HCT116 (cell line): ENCODE results near the gene CACNA2D3. TPM values are rescaled to one million over a fixed set of nuclear protein-coding genes. Genes with fewer than 3 reads are reported as not detected.

Experiments
- ATAC-seq: fragments of 200-7000 bp; cut with Tn5 transposase; 2 replicates; pipeline ENCODE4 v1.9.1; 2020; ENCODE audit warnings: mild to moderate bottlenecking, moderate library complexity
- BruUV-seq: library from RNA; stranded (reverse); fragments of 400-500 nt; replicated peaks from 2 replicates; lab custom pipeline; 2021; lab: Mats Ljungman, UMichigan
- CTCF ChIA-PET: fragments of 300-600 bp; sonication (Branson Sonifier 250); formaldehyde crosslinking; loops from one replicate; lab custom pipeline; 2021; ENCODE audit warnings: antibody characterized with exemption; lab: Charles Lee
- POLR2A ChIA-PET: fragments of 300-600, 350-600 bp; sonication (Branson Sonifier 250); formaldehyde crosslinking; loops from one replicate; lab custom pipeline; 2021; ENCODE audit warnings: antibody characterized with exemption; lab: Charles Lee
- RAD21 ChIA-PET, 2 experiments: fragments of 300-600 bp; sonication (Branson Sonifier 250); formaldehyde crosslinking; loops; one replicate each; lab custom pipeline; 2023; ENCODE audit warnings: low total read pairs in 2 of 2; ENCODE audit not compliant: uncharacterized antibody in 2 of 2, unreplicated experiment in 2 of 2, low non-redundant PET in 1 of 2; lab: Charles Lee
- DNase-seq: peaks from one replicate; pipeline ENCODE4 v3.0.0-alpha.2; 2010; ENCODE audit warnings: low read depth, low spot score
- H2AFZ ChIP-seq: fragments of 200-600 bp; shearing (Covaris generic), sonication (generic); 2 replicates; pipeline ENCODE4 v1.6.1; 2017; ENCODE audit warnings: low read depth, mixed run types, mixed read lengths, antibody characterized with exemption, low read length; ENCODE audit not compliant: poor library complexity, severe bottlenecking
- H3K27ac ChIP-seq: 2 replicates; pipeline ENCODE4 v1.5.1; 2012; ENCODE audit warnings: low read depth, low read length
- H3K27me3 ChIP-seq: fragments of 200-600 bp; sonication (generic); 2 replicates; pipeline ENCODE4 v1.6.1; 2016; ENCODE audit warnings: mixed run types, low read length, mixed read lengths; ENCODE audit not compliant: insufficient read depth
- H3K36me3 ChIP-seq, 2 experiments: fragments of 200-500 bp in 1 of 2; fragments of 200-600 bp in 1 of 2; sonication (Bioruptor generic) in 1 of 2; sonication (generic) in 1 of 2; 2 replicates each; pipeline versions ENCODE4 v1.5.1 to v1.6.1; 2014 to 2016; ENCODE audit warnings: low read length in 2 of 2, inconsistent platforms in 1 of 2, mixed read lengths in 1 of 2, mixed run types in 1 of 2; ENCODE audit not compliant: insufficient read depth in 2 of 2, control insufficient read depth in 1 of 2
- H3K4me1 ChIP-seq, 2 experiments: fragments of 200-600 bp in 1 of 2; sonication (generic) in 1 of 2; 2 replicates each; pipeline versions ENCODE4 v1.5.1 to v1.6.1; 2012 to 2017; ENCODE audit warnings: low read length in 2 of 2, inconsistent platforms in 1 of 2, mild to moderate bottlenecking in 1 of 2, mixed read lengths in 1 of 2, mixed run types in 1 of 2, moderate library complexity in 1 of 2; ENCODE audit not compliant: insufficient read depth in 2 of 2, control insufficient read depth in 1 of 2
- H3K4me2 ChIP-seq: fragments of 200-600 bp; sonication (generic); 2 replicates; pipeline ENCODE4 v1.6.1; 2017; ENCODE audit warnings: mixed run types, low read length, mixed read lengths
- H3K4me3 ChIP-seq, 2 experiments: fragments of 200-600 bp in 1 of 2; sonication (generic) in 1 of 2; replicated peaks in 1 of 2; 2 replicates each; pipeline ENCODE4 v1.5.1; 2011 to 2016; ENCODE audit warnings: low read length in 2 of 2, control low read depth in 1 of 2, low read depth in 1 of 2, mild to moderate bottlenecking in 1 of 2, mixed read lengths in 1 of 2, mixed run types in 1 of 2
- H3K79me2 ChIP-seq: fragments of 200-600 bp; sonication (generic); 2 replicates; pipeline ENCODE4 v1.6.1; 2017; ENCODE audit warnings: mild to moderate bottlenecking, mixed run types, low read length, moderate library complexity, mixed read lengths; ENCODE audit not compliant: insufficient read depth
- H3K9ac ChIP-seq: fragments of 200-600 bp; sonication (generic); 2 replicates; pipeline ENCODE4 v1.6.1; 2016; ENCODE audit warnings: low read length, mixed read lengths
- H3K9me2 ChIP-seq: fragments of 200-600 bp; sonication (generic), shearing (Covaris generic); 2 replicates; pipeline ENCODE4 v1.6.1; 2017; ENCODE audit warnings: mixed run types, mild to moderate bottlenecking, moderate library complexity; ENCODE audit not compliant: insufficient read depth
- H3K9me3 ChIP-seq, 2 experiments: fragments of 200-500 bp in 1 of 2; fragments of 200-600 bp in 1 of 2; sonication (Bioruptor generic) in 1 of 2; sonication (generic) in 1 of 2; 2 replicates each; pipeline ENCODE4 v1.6.1; 2014 to 2017; ENCODE audit warnings: low read length in 2 of 2, mixed read lengths in 2 of 2, inconsistent platforms in 1 of 2, low read depth in 1 of 2, mild to moderate bottlenecking in 1 of 2, mixed run types in 1 of 2, moderate library complexity in 1 of 2; ENCODE audit not compliant: control insufficient read depth in 1 of 2, insufficient read depth in 1 of 2
- H4K20me1 ChIP-seq: fragments of 200-600 bp; sonication (generic), shearing (Covaris generic); 2 replicates; pipeline ENCODE4 v1.6.1; 2017; ENCODE audit warnings: mixed run types, mild to moderate bottlenecking, moderate library complexity; ENCODE audit not compliant: insufficient read depth
- CBX3 ChIP-seq: IDR thresholded peaks from 2 replicates; pipeline ENCODE4 v1.6.1; 2012; ENCODE audit warnings: low read depth
- EZH2phosphoT487 ChIP-seq: fragments of 200-600 bp; IDR thresholded peaks from 2 replicates; pipeline ENCODE4 v1.6.1; 2018; ENCODE audit warnings: antibody characterized with exemption, borderline replicate concordance
- JUND ChIP-seq: IDR thresholded peaks from 2 replicates; pipeline ENCODE4 v1.6.1; 2012
- POLR2A ChIP-seq: IDR thresholded peaks from 2 replicates; pipeline ENCODE4 v1.7.0; 2011; ENCODE audit warnings: borderline replicate concordance; ENCODE audit not compliant: insufficient read depth, insufficient read length; ENCODE audit errors: extremely low read depth
- ZFX ChIP-seq: fragments of 450-650 bp; IDR thresholded peaks from 2 replicates; pipeline ENCODE4 v1.6.1; 2017
- ZNF274 ChIP-seq: fragments of 200-500 bp; sonication (Bioruptor generic); IDR thresholded peaks from 2 replicates; pipeline ENCODE4 v1.6.1; 2014; ENCODE audit warnings: mild to moderate bottlenecking, low read depth, low read length, inconsistent platforms
- intact Hi-C: fragments of 100-400 bp; cut with micrococcal nuclease; formaldehyde crosslinking; loops from 2 replicates; pipeline ENCODE4 v1.10.0; 2022
- total RNA-seq: library from RNA; stranded (reverse); gene quantifications from one replicate; pipeline ENCODE4 v1.2.1, GENCODE V29; 2021; ENCODE audit not compliant: unreplicated experiment
- TF ChIP-seq, protein P1 (sequence below): IDR thresholded peaks from 2 replicates; pipeline ENCODE4 v1.6.1; 2012; ENCODE audit warnings: low read depth
- TF ChIP-seq, protein P2 (sequence below): IDR thresholded peaks from 2 replicates; pipeline ENCODE4 v1.6.1; 2012
- TF ChIP-seq, protein P3 (sequence below), 3 experiments: fragments of 200-600 bp in 1 of 3; sonication (generic) in 1 of 3; IDR thresholded peaks in 2 of 3; conservative IDR thresholded peaks in 1 of 3; 2 replicates each; pipeline ENCODE4 v1.5.1; 2012 to 2017; ENCODE audit warnings: low read depth in 2 of 3, low read length in 2 of 3, antibody characterized with exemption in 1 of 3, borderline replicate concordance in 1 of 3, control low read depth in 1 of 3, mild to moderate bottlenecking in 1 of 3, mixed read lengths in 1 of 3, mixed run types in 1 of 3, moderate library complexity in 1 of 3; ENCODE audit not compliant: insufficient read depth in 1 of 3

CACNA2D3 gene
- total RNA-seq, 1 experiment from 2014 or later, result 0.20 TPM

DNA sequence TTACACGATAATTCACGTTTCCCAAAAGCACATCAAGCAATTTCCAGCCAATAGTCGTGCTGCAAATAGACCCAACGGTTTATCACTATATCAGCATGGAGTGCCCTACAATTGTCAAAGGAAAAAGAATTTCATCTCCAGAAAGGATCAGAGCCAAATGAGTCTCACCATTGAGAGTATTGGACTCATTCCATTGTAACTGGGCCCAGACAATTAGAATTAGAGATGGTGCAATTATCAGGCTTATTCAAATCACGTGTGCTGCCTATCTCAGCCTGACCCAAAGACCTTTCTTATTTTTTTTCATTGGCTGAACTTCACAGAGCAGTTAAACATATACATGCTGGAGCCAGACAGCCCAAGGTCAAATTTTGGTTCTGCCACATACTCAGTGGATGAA lies 892.6 kb downstream of the CACNA2D3 start (continued):
- TF ChIP-seq, protein P1, sequence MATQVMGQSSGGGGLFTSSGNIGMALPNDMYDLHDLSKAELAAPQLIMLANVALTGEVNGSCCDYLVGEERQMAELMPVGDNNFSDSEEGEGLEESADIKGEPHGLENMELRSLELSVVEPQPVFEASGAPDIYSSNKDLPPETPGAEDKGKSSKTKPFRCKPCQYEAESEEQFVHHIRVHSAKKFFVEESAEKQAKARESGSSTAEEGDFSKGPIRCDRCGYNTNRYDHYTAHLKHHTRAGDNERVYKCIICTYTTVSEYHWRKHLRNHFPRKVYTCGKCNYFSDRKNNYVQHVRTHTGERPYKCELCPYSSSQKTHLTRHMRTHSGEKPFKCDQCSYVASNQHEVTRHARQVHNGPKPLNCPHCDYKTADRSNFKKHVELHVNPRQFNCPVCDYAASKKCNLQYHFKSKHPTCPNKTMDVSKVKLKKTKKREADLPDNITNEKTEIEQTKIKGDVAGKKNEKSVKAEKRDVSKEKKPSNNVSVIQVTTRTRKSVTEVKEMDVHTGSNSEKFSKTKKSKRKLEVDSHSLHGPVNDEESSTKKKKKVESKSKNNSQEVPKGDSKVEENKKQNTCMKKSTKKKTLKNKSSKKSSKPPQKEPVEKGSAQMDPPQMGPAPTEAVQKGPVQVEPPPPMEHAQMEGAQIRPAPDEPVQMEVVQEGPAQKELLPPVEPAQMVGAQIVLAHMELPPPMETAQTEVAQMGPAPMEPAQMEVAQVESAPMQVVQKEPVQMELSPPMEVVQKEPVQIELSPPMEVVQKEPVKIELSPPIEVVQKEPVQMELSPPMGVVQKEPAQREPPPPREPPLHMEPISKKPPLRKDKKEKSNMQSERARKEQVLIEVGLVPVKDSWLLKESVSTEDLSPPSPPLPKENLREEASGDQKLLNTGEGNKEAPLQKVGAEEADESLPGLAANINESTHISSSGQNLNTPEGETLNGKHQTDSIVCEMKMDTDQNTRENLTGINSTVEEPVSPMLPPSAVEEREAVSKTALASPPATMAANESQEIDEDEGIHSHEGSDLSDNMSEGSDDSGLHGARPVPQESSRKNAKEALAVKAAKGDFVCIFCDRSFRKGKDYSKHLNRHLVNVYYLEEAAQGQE, result no peak
- TF ChIP-seq, protein P2, sequence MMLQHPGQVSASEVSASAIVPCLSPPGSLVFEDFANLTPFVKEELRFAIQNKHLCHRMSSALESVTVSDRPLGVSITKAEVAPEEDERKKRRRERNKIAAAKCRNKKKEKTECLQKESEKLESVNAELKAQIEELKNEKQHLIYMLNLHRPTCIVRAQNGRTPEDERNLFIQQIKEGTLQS, result no peak
- TF ChIP-seq ZFX, result no peak
- TF ChIP-seq, protein P3, sequence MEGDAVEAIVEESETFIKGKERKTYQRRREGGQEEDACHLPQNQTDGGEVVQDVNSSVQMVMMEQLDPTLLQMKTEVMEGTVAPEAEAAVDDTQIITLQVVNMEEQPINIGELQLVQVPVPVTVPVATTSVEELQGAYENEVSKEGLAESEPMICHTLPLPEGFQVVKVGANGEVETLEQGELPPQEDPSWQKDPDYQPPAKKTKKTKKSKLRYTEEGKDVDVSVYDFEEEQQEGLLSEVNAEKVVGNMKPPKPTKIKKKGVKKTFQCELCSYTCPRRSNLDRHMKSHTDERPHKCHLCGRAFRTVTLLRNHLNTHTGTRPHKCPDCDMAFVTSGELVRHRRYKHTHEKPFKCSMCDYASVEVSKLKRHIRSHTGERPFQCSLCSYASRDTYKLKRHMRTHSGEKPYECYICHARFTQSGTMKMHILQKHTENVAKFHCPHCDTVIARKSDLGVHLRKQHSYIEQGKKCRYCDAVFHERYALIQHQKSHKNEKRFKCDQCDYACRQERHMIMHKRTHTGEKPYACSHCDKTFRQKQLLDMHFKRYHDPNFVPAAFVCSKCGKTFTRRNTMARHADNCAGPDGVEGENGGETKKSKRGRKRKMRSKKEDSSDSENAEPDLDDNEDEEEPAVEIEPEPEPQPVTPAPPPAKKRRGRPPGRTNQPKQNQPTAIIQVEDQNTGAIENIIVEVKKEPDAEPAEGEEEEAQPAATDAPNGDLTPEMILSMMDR (IDR thresholded peaks at IDR 0.05 in 2 of 3, conservative IDR thresholded peaks at IDR 0.05 in 1 of 3; ENCODE audit: borderline replicate concordance in 1 of 3, insufficient read depth in 1 of 3, low read depth in 2 of 3, low read length in 2 of 3), result no peak
- no peak for TF ChIP-seq JUND
- TF ChIP-seq CBX3, result no peak

DNA sequence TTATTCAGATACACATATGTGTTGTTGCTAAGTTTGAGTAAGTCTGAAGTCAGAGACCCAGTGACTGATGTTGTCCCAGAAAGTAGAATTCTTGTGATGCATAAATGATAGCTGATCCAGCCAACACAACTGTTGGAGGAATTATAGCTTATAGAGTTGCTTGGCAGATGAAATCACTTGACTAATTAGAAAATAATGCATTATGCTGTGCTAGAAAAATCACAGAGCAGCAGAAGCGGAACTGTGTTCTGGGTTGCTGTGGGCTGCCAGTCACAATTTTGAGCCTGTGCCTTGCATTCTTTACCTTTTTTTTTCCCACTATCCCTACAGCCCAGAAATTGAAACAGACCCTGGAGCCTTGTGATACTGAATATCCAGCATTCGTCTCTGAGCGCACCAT lies 895.5 kb downstream of the CACNA2D3 start:
- RAD21 ChIA-PET, result no interaction called here
- Histone ChIP-seq H3K27ac (no peak overlapping the region), H3K4me1 (no peaks in the 10 kb centered on the region), H3K9me2 (no peaks in the 10 kb centered on the region), H3K4me3 (no peak overlapping the region), H3K9ac (no peak overlapping the region), H3K36me3 (no peaks in the 10 kb centered on the region), H3K27me3 (no peaks in the 10 kb centered on the region), H3K4me2 (no peak overlapping the region), H3K79me2 (no peaks in the 10 kb centered on the region), H4K20me1 (no peaks in the 10 kb centered on the region), H3K9me3 (peaks cover 0 to 22% of the 10 kb centered on the region in 2 experiments; a peak in 2 of 4 replicates), H2AFZ (no peak overlapping the region)
- POLR2A ChIA-PET, result no interaction called here
- TF ChIP-seq, protein P1, result no peak
- TF ChIP-seq EZH2phosphoT487, result no peak
- no peak for TF ChIP-seq ZNF274
- TF ChIP-seq POLR2A, result no peak
- intact Hi-C loops, result no loop called here
- DNase-seq (no peak), ATAC-seq (no peak)
- BruUV-seq, result no TSS peak
- CTCF ChIA-PET, result no interaction called here
